ENCODE data around the gene RAB26.

- no peak for TF ChIP-seq CTCF (IDR thresholded peaks at IDR 0.05; ENCODE audit: poor library complexity, severe bottlenecking)
- no peak for TF ChIP-seq MXI1 (conservative IDR thresholded peaks at IDR 0.05; ENCODE audit: poor library complexity, severe bottlenecking)
Observed at GRCh38 chr16:2173366-2173765, 24.9 kb downstream of the RAB26 start.
